ENCODE measurements around the gene MTHFSD. TPM values are rescaled to one million over a fixed set of nuclear protein-coding genes. Genes with fewer than 3 reads are reported as not detected.

Gene MTHFSD
- total and polyA plus RNA-seq, 10 of the 15 experiments (the other 5 are each of a cell fraction or from before 2014, with no cell fraction given) = 2.2 to 24.5 (median 18.1) TPM

- 32% methylated on average over 30 of the region's 30 CpGs for WGBS (ENCODE audit: insufficient coverage, insufficient replicate concordance, low lambda C conversion rate, missing lambda C conversion rate)
- no peak for DNase-seq (ENCODE audit: low read depth, low spot score)
These were observed 34.5 kb downstream of the MTHFSD start for GRCh38 chr16:86520317-86521210.

More at GRCh38 chr16:86520317-86521210, 34.5 kb downstream of the MTHFSD start:
- TF ChIP-seq RELB (IDR thresholded peaks at IDR 0.05; ENCODE audit: low read depth) (0 out of 2 replicates have a peak, but pooled peaks have one; percentile 33), SIN3A (IDR thresholded peaks at IDR 0.05; ENCODE audit: low read depth, low read length) (no peak), SMAD5 (IDR thresholded peaks at IDR 0.05; ENCODE audit: low read depth) (no peak), NR2F1 (conservative IDR thresholded peaks at IDR 0.05) (peak; percentile 37; the same call in 1 of the 2 replicates)
- TF ChIP-seq, protein P1, sequence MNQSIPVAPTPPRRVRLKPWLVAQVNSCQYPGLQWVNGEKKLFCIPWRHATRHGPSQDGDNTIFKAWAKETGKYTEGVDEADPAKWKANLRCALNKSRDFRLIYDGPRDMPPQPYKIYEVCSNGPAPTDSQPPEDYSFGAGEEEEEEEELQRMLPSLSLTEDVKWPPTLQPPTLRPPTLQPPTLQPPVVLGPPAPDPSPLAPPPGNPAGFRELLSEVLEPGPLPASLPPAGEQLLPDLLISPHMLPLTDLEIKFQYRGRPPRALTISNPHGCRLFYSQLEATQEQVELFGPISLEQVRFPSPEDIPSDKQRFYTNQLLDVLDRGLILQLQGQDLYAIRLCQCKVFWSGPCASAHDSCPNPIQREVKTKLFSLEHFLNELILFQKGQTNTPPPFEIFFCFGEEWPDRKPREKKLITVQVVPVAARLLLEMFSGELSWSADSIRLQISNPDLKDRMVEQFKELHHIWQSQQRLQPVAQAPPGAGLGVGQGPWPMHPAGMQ (IDR thresholded peaks at IDR 0.05; ENCODE audit: borderline replicate concordance) = no peak
- ATAC-seq = no peak; the same call in 2 of the 3 replicates
- Histone ChIP-seq H3K36me3 (ENCODE audit: control insufficient read depth in 2 of 2, insufficient read depth in 2 of 2, low read length in 1 of 2) (no peaks in the 10 kb centered on the region), H3K9ac (ENCODE audit: control insufficient read depth, insufficient read depth, low read length) (no peak overlapping the region), H4K20me1 (ENCODE audit: control insufficient read depth, insufficient read depth) (no peaks in the 10 kb centered on the region), H3K27ac (ENCODE audit: control insufficient read depth, insufficient read depth) (no peak overlapping the region), H3K4me3 (no peak overlapping the region), H3K79me2 (ENCODE audit: control insufficient read depth, insufficient read depth, low read length) (no peaks in the 10 kb centered on the region), H2AFZ (ENCODE audit: control insufficient read depth, low read depth, low read length) (no peak overlapping the region), H3K9me3 (replicated peaks; ENCODE audit: control insufficient read depth, insufficient read depth, low read length) (no peaks in the 10 kb centered on the region), H3K27me3 (replicated peaks in 1 of 2; ENCODE audit: control insufficient read depth in 2 of 2, insufficient read depth in 2 of 2, low read length in 1 of 2) (peaks cover 3 to 4% of the 10 kb centered on the region in 2 experiments; a peak in 3 of 4 replicates), H3K4me1 (ENCODE audit: control insufficient read depth, insufficient read depth, low read length) (no peaks in the 10 kb centered on the region), H3K4me2 (ENCODE audit: control insufficient read depth, insufficient read depth) (no peak overlapping the region)
- RAD21 ChIA-PET (ENCODE audit: unreplicated experiment) = no interaction called here
- in situ Hi-C loops (cut with MboI) (loop anchor here (5.0 kb wide), 2 partner anchors 178 to 698 kb away; no protein-coding TSS in a partner anchor), intact Hi-C loops (cut with micrococcal nuclease; ENCODE audit: unreplicated experiment) (loop anchor here (1.0 kb wide), 2 partner anchors 180 to 448 kb away; no protein-coding TSS in a partner anchor)
- SMC1A ChIA-PET (ENCODE audit: uncharacterized antibody, unreplicated experiment) = interaction anchor here (0.8 to 3.1 kb wide), 3 partner anchors 447 to 699 kb away, joined by 3 to 11 read pairs (median 3); no protein-coding TSS in a partner anchor
- no TSS peak for BruUV-seq (replicated peaks)
- CTCF ChIA-PET = interaction anchor here (0.7 to 5.7 kb wide), 11 partner anchors 13 to 702 kb away, joined by 3 to 27 read pairs (median 4); no protein-coding TSS in a partner anchor
- POLR2A ChIA-PET = no interaction called here
- no peak for FAIRE-seq

Measured in GM12878 (cell line).